GM12892 (cell line): ENCODE data around the gene CDH11.

ENCODE experiments used
- POLR2A ChIP-seq: IDR thresholded peaks from 2 replicates; pipeline ENCODE4 v1.6.1; 2011; ENCODE audit warnings: low read depth, low read length, control low read depth
- POLR2AphosphoS5 ChIP-seq: IDR thresholded peaks from 2 replicates; pipeline ENCODE4 v1.6.1; 2011; ENCODE audit warnings: low read depth, low read length, control low read depth
- TAF1 ChIP-seq: IDR thresholded peaks from 2 replicates; pipeline ENCODE4 v1.6.1; 2011; ENCODE audit warnings: low read depth, mild to moderate bottlenecking, control low read depth, low read length, borderline replicate concordance

- TF ChIP-seq TAF1 (no peak), POLR2A (no peak), POLR2AphosphoS5 (no peak)
Measured at GRCh38 chr16:64952177-64952576, 169.7 kb downstream of the CDH11 start.
